Measurements from ENCODE around the gene FOXE3. TPM values are rescaled to one million over a fixed set of nuclear protein-coding genes. Genes with fewer than 3 reads are reported as not detected.

Gene FOXE3
- total and polyA plus RNA-seq, 9 of the 15 experiments (the other 6 are each of a cell fraction or from before 2014, with no cell fraction given): not detected

DNA sequence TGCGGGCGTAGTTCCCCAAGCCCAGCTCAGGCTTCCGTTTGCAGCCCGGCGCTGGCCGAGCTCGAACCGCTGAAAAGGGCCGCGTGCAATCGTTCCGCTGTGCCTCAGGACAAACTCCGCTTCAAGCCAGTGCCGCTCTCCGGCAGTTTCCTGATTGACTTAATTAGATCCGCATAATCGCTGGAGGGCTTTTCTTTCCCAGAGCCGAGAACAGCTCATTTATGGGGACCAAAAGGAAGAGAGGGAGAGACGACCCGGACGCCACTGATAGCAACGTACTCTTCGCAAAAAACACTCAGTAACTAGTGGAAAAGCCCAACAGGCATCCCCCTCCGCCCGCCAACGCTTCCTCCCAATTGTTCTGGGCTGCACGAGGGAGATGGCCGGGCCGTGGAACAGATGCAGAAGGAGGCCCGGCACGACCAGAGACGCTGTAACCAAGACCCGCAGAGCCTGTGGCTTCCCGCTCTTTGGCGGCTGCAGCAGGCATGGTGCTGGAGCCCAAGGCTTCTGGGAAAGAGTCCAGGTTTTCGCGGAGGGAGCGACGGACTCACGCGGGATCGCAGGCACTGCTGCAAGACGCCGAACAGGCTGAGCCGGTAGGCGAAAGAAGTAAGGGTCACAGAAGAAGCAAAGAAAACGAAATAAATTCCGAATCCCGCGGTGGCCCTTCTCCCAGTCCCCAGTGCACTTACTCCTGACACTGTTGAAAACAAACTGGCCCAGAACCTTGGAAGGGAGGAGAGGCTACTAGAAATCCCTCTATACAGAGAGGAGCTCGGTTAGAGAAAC is 18.2 kb downstream of the FOXE3 start:
- ChIA-PET CTCF (ENCODE audit: low intra/inter-chr PET ratio) (no interaction called here), POLR2A (interaction anchor here (0.5 to 1.0 kb wide), 6 partner anchors 15 to 292 kb away, joined by 3 to 5 read pairs (median 4); no protein-coding TSS in a partner anchor)
- H3K27me3 ChIP-seq (ENCODE audit: control insufficient read depth in 2 of 2, insufficient read depth in 2 of 2, low read length in 2 of 2): 0 out of 5 replicates have a peak, but pooled peaks cover 0 to 1% of the 10 kb centered on the region in 2 experiments
- H3K9me1 ChIP-seq (ENCODE audit: control insufficient read depth, insufficient read depth, low read length): no peaks in the 10 kb centered on the region
- FAIRE-seq (no peak), ATAC-seq (no peak), DNase-seq (ENCODE audit: extremely low read depth in 1 of 4, low spot score in 3 of 4) (no peak)
- H2AFZ ChIP-seq (ENCODE audit: low read depth, low read length): no peak overlapping the region
- 90% methylated on average over 48 of the region's 51 CpGs for WGBS (ENCODE audit: insufficient coverage, low coverage, missing lambda C conversion rate)
- intact Hi-C loops (cut with micrococcal nuclease) (loop anchor here (5.0 to 10.0 kb wide), 2 partner anchors 83 to 191 kb away; no protein-coding TSS in a partner anchor), in situ Hi-C loops (cut with MboI) (loop anchor here (5.0 kb wide), 1 partner anchor 278 kb away; no protein-coding TSS in a partner anchor)
- peaks cover 20% of the 10 kb centered on the region for H4K20me1 ChIP-seq (replicated peaks; ENCODE audit: control insufficient read depth, insufficient read depth, low read length)
- 0 out of 3 replicates have a peak, but pooled peaks cover 7% of the 10 kb centered on the region for H3K79me2 ChIP-seq (ENCODE audit: control insufficient read depth, insufficient read depth, low read length)
- no peak overlapping the region for H3K4me2 ChIP-seq (ENCODE audit: insufficient read depth, low read length)
- TF ChIP-seq THRAP3 (IDR thresholded peaks at IDR 0.05; ENCODE audit: borderline replicate concordance) (no peak), BRD9 (IDR thresholded peaks at IDR 0.05; ENCODE audit: low read depth, partially characterized antibody) (no peak), BCL6 (CRISPR knock-in tag; IDR thresholded peaks at IDR 0.05) (no peak), ZNF274 (IDR thresholded peaks at IDR 0.05; ENCODE audit: borderline replicate concordance, low read depth, low read length) (no peak), RBFOX2 (IDR thresholded peaks at IDR 0.05; ENCODE audit: low read depth, low read length) (peak; percentile 43), SMAD2 (IDR thresholded peaks at IDR 0.05; ENCODE audit: low read depth, low read length) (no peak), POLR2G (IDR thresholded peaks at IDR 0.05; ENCODE audit: low read depth, low read length) (0 out of 2 replicates have a peak, but pooled peaks have one; percentile 17), CBX3 (IDR thresholded peaks at IDR 0.05; ENCODE audit: borderline replicate concordance in 1 of 2, low read length in 2 of 2) (no peak), ZNF24 (IDR thresholded peaks at IDR 0.05) (no peak)
- TF ChIP-seq, protein P1, sequence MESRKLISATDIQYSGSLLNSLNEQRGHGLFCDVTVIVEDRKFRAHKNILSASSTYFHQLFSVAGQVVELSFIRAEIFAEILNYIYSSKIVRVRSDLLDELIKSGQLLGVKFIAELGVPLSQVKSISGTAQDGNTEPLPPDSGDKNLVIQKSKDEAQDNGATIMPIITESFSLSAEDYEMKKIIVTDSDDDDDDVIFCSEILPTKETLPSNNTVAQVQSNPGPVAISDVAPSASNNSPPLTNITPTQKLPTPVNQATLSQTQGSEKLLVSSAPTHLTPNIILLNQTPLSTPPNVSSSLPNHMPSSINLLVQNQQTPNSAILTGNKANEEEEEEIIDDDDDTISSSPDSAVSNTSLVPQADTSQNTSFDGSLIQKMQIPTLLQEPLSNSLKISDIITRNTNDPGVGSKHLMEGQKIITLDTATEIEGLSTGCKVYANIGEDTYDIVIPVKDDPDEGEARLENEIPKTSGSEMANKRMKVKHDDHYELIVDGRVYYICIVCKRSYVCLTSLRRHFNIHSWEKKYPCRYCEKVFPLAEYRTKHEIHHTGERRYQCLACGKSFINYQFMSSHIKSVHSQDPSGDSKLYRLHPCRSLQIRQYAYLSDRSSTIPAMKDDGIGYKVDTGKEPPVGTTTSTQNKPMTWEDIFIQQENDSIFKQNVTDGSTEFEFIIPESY (CRISPR knock-in tag; IDR thresholded peaks at IDR 0.05): peak; percentile 85
- TF ChIP-seq, protein P2, sequence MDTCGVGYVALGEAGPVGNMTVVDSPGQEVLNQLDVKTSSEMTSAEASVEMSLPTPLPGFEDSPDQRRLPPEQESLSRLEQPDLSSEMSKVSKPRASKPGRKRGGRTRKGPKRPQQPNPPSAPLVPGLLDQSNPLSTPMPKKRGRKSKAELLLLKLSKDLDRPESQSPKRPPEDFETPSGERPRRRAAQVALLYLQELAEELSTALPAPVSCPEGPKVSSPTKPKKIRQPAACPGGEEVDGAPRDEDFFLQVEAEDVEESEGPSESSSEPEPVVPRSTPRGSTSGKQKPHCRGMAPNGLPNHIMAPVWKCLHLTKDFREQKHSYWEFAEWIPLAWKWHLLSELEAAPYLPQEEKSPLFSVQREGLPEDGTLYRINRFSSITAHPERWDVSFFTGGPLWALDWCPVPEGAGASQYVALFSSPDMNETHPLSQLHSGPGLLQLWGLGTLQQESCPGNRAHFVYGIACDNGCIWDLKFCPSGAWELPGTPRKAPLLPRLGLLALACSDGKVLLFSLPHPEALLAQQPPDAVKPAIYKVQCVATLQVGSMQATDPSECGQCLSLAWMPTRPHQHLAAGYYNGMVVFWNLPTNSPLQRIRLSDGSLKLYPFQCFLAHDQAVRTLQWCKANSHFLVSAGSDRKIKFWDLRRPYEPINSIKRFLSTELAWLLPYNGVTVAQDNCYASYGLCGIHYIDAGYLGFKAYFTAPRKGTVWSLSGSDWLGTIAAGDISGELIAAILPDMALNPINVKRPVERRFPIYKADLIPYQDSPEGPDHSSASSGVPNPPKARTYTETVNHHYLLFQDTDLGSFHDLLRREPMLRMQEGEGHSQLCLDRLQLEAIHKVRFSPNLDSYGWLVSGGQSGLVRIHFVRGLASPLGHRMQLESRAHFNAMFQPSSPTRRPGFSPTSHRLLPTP (IDR thresholded peaks at IDR 0.05; ENCODE audit: borderline replicate concordance, extremely low read depth, insufficient read length): no peak
- TF ChIP-seq, protein P3, sequence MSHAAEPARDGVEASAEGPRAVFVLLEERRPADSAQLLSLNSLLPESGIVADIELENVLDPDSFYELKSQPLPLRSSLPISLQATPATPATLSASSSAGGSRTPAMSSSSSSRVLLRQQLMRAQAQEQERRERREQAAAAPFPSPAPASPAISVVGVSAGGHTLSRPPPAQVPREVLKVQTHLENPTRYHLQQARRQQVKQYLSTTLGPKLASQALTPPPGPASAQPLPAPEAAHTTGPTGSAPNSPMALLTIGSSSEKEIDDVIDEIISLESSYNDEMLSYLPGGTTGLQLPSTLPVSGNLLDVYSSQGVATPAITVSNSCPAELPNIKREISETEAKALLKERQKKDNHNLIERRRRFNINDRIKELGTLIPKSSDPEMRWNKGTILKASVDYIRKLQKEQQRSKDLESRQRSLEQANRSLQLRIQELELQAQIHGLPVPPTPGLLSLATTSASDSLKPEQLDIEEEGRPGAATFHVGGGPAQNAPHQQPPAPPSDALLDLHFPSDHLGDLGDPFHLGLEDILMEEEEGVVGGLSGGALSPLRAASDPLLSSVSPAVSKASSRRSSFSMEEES (CRISPR knock-in tag; IDR thresholded peaks at IDR 0.05): no peak
- TF ChIP-seq, protein P4, sequence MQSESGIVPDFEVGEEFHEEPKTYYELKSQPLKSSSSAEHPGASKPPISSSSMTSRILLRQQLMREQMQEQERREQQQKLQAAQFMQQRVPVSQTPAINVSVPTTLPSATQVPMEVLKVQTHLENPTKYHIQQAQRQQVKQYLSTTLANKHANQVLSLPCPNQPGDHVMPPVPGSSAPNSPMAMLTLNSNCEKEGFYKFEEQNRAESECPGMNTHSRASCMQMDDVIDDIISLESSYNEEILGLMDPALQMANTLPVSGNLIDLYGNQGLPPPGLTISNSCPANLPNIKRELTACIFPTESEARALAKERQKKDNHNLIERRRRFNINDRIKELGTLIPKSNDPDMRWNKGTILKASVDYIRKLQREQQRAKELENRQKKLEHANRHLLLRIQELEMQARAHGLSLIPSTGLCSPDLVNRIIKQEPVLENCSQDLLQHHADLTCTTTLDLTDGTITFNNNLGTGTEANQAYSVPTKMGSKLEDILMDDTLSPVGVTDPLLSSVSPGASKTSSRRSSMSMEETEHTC (IDR thresholded peaks at IDR 0.05): no peak
- H3K9me3 ChIP-seq (replicated peaks; ENCODE audit: control insufficient read depth, insufficient read depth, low read depth, low read length): no peaks in the 10 kb centered on the region
- no peak overlapping the region for H3K27ac ChIP-seq (ENCODE audit: extremely low read depth, low read depth, low read length)
- H3K4me3 ChIP-seq: no peak overlapping the region
- no peak overlapping the region for H3K9ac ChIP-seq (ENCODE audit: insufficient read depth in 1 of 2, low read depth in 2 of 2, low read length in 2 of 2)
- peaks cover 14 to 53% of the 10 kb centered on the region in 2 experiments for H3K4me1 ChIP-seq (replicated peaks in 1 of 2; ENCODE audit: control insufficient read depth in 2 of 2, insufficient read depth in 2 of 2, low read length in 2 of 2)
- BruUV-seq (replicated peaks): no TSS peak
- H3K36me3 ChIP-seq (ENCODE audit: control insufficient read depth, insufficient read depth, low read length): peaks cover 4% of the 10 kb centered on the region; the same call in 2 of the 3 replicates

Measured in K562 (cell line).